Parathyroid adenoma (tissue), 2 donors: ENCODE results near the gene SVOP.
"Not testable (repeated sequence)": the region's sequence is repeated elsewhere in the genome, so short reads cannot be mapped to it uniquely, and the experiment has no call there.

Experiments
- H2AFZ ChIP-seq: fragments of 300-600 bp; sonication (generic); one replicate; pipeline ENCODE4 v1.7.0; 2017; ENCODE audit warnings: antibody characterized with exemption, mild to moderate bottlenecking
- H3K27ac ChIP-seq: fragments of 300-600 bp; sonication (generic); one replicate; pipeline ENCODE4 v1.7.0; 2017
- H3K27me3 ChIP-seq: fragments of 300-600 bp; sonication (generic); one replicate; pipeline ENCODE4 v1.7.0; 2017; ENCODE audit warnings: low read length; ENCODE audit not compliant: control insufficient read depth, insufficient read depth
- H3K36me3 ChIP-seq: fragments of 300-600 bp; sonication (generic); one replicate; pipeline ENCODE4 v1.7.0; 2017; ENCODE audit warnings: low read length; ENCODE audit not compliant: control insufficient read depth, insufficient read depth
- H3K4me1 ChIP-seq: fragments of 300-600 bp; sonication (generic); one replicate; pipeline ENCODE4 v1.7.0; 2017; ENCODE audit warnings: control low read depth
- H3K4me2 ChIP-seq: fragments of 300-600 bp; sonication (generic); one replicate; pipeline ENCODE4 v1.7.0; 2017; ENCODE audit warnings: low read length
- H3K4me3 ChIP-seq: fragments of 300-600 bp; sonication (generic); one replicate; pipeline ENCODE4 v1.7.0; 2017; ENCODE audit warnings: low read depth, low read length
- H3K79me2 ChIP-seq: fragments of 300-600 bp; sonication (generic); one replicate; pipeline ENCODE4 v1.7.0; 2017; ENCODE audit warnings: control low read depth
- H3K9ac ChIP-seq: fragments of 300-600 bp; sonication (generic); one replicate; pipeline ENCODE4 v1.7.0; 2017; ENCODE audit warnings: mild to moderate bottlenecking
- H3K9me3 ChIP-seq: fragments of 300-600 bp; sonication (generic); one replicate; pipeline ENCODE4 v1.7.0; 2017; ENCODE audit warnings: low read length; ENCODE audit not compliant: control insufficient read depth
- CTCF ChIP-seq: fragments of 300-600 bp; sonication (generic); IDR thresholded peaks from one replicate; pipeline ENCODE4 v1.7.0; 2017; ENCODE audit warnings: antibody characterized with exemption, mild to moderate bottlenecking
- donor health status: primary hyperparathyroidism.

Gene SVOP

GRCh38 chr12:108861878-108862587 lies 158.8 kb downstream of the SVOP start:
- H3K27me3 ChIP-seq, result no peaks in the 10 kb centered on the region
- no peaks in the 10 kb centered on the region for H3K79me2 ChIP-seq
- H3K9me3 ChIP-seq, result no peaks in the 10 kb centered on the region
- peaks cover 8% of the 10 kb centered on the region for H3K4me1 ChIP-seq
- H3K27ac ChIP-seq, result no peak overlapping the region
- no peak overlapping the region for H3K4me3 ChIP-seq
- H3K36me3 ChIP-seq, result no peaks in the 10 kb centered on the region
- no peak overlapping the region for H2AFZ ChIP-seq
- no peak overlapping the region for H3K4me2 ChIP-seq
- H3K9ac ChIP-seq, result no peak overlapping the region
- TF ChIP-seq CTCF, result no peak

- no peak for TF ChIP-seq CTCF
- Histone ChIP-seq H3K79me2 (no peaks in the 10 kb centered on the region), H3K27ac (no peak overlapping the region), H3K4me3 (no peak overlapping the region), H3K4me1 (peaks cover 14% of the 10 kb centered on the region), H3K9me3 (no peaks in the 10 kb centered on the region), H3K27me3 (no peaks in the 10 kb centered on the region), H3K36me3 (no peaks in the 10 kb centered on the region), H3K9ac (no peak overlapping the region), H2AFZ (no peak overlapping the region), H3K4me2 (no peak overlapping the region)
Measured at GRCh38 chr12:108860443-108860842, 160.4 kb downstream of the SVOP start.

GRCh38 chr12:108859923-108860291 lies 161.0 kb downstream of the SVOP start:
- Histone ChIP-seq H3K4me1 (peaks cover 19% of the 10 kb centered on the region), H3K9me3 (no peaks in the 10 kb centered on the region), H3K4me2 (no peak overlapping the region), H3K79me2 (peaks cover 2% of the 10 kb centered on the region), H3K4me3 (no peak overlapping the region), H2AFZ (no peak overlapping the region), H3K27ac (no peak overlapping the region), H3K27me3 (no peaks in the 10 kb centered on the region), H3K9ac (no peak overlapping the region), H3K36me3 (no peaks in the 10 kb centered on the region)
- TF ChIP-seq CTCF, result no peak

- not testable (repeated sequence) for H3K79me2 ChIP-seq, H3K27me3 ChIP-seq, H3K27ac ChIP-seq, H3K4me3 ChIP-seq, H3K4me2 ChIP-seq, H3K36me3 ChIP-seq, H3K9ac ChIP-seq, H3K9me3 ChIP-seq
- Histone ChIP-seq H2AFZ (peak overlapping the region; percentile 54), H3K4me1 (peaks cover 23% of the 10 kb centered on the region)
Measured at GRCh38 chr12:108859141-108859922, 161.5 kb downstream of the SVOP start.

GRCh38 chr12:108858311-108859074 lies 162.4 kb downstream of the SVOP start:
- H3K4me1 ChIP-seq, result peaks cover 23% of the 10 kb centered on the region
- peak overlapping the region; percentile 67 for H3K4me2 ChIP-seq
- peaks cover 4% of the 10 kb centered on the region for H3K79me2 ChIP-seq
- TF ChIP-seq CTCF, result no peak
- H3K27me3 ChIP-seq, result no peaks in the 10 kb centered on the region
- H3K36me3 ChIP-seq, result no peaks in the 10 kb centered on the region
- H2AFZ ChIP-seq, result peak overlapping the region; percentile 96
- no peak overlapping the region for H3K9ac ChIP-seq
- peak overlapping the region; percentile 68 for H3K27ac ChIP-seq
- H3K4me3 ChIP-seq, result peak overlapping the region; percentile 64
- H3K9me3 ChIP-seq, result no peaks in the 10 kb centered on the region
